Measurements from ENCODE around the gene C5orf47.
A peak's percentile ranks its signal among the peaks of the same experiment; 100 is the strongest.

The C5orf47 gene

DNA sequence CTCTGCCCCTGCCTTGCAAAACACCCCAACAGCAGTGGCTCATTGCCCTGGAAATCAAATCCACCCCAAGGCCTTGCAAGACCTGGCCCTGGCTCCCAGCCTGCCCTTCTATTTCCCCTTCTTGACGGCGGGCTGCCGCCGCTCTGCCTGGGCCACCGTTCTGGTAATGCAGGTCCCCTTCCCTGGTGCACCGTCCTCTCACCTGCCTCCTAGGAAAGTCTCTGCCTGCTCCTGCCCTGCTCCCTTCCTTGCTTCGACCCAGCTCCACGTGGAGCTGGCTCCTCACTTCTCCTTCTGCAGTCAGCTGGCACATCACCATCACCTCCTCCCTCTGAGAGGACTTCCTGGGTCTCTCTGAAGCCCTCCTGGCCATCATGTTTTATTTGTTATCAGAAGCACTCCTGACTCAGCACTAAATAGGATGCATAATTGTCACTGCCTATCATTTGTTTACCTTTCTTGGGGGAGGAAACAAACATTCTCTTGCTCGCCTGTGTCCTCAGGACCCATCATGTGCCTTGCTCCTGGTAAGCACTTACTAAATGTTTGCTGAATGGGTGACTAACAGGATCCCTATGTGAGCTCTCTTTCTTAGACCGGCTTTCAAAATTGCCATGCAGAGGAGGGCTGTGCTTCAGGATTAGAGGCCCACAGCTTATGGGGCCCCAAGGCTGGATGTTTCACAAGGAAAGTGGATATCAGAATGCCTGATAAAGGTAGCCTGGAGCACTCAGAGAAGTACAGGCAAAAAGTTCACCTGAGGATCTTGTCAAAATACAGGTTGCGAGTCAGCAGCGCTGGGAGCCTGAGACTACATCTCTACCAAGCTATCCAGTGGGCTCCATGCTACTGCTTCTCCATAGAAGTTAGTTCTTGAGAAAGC is 19.6 kb upstream of the C5orf47 start:
- no peak for DNase-seq (ENCODE audit: low read depth)
- no peak overlapping the region for H3K4me3 ChIP-seq (ENCODE audit: low read depth, low read length)
- TF ChIP-seq, protein P1, sequence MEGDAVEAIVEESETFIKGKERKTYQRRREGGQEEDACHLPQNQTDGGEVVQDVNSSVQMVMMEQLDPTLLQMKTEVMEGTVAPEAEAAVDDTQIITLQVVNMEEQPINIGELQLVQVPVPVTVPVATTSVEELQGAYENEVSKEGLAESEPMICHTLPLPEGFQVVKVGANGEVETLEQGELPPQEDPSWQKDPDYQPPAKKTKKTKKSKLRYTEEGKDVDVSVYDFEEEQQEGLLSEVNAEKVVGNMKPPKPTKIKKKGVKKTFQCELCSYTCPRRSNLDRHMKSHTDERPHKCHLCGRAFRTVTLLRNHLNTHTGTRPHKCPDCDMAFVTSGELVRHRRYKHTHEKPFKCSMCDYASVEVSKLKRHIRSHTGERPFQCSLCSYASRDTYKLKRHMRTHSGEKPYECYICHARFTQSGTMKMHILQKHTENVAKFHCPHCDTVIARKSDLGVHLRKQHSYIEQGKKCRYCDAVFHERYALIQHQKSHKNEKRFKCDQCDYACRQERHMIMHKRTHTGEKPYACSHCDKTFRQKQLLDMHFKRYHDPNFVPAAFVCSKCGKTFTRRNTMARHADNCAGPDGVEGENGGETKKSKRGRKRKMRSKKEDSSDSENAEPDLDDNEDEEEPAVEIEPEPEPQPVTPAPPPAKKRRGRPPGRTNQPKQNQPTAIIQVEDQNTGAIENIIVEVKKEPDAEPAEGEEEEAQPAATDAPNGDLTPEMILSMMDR (IDR thresholded peaks at IDR 0.05; ENCODE audit: low read depth, low read length, missing control alignments), result no peak
- in situ Hi-C loops (cut with HindIII; ENCODE audit: low sequenced_read_pairs), result no loop called here

DNA sequence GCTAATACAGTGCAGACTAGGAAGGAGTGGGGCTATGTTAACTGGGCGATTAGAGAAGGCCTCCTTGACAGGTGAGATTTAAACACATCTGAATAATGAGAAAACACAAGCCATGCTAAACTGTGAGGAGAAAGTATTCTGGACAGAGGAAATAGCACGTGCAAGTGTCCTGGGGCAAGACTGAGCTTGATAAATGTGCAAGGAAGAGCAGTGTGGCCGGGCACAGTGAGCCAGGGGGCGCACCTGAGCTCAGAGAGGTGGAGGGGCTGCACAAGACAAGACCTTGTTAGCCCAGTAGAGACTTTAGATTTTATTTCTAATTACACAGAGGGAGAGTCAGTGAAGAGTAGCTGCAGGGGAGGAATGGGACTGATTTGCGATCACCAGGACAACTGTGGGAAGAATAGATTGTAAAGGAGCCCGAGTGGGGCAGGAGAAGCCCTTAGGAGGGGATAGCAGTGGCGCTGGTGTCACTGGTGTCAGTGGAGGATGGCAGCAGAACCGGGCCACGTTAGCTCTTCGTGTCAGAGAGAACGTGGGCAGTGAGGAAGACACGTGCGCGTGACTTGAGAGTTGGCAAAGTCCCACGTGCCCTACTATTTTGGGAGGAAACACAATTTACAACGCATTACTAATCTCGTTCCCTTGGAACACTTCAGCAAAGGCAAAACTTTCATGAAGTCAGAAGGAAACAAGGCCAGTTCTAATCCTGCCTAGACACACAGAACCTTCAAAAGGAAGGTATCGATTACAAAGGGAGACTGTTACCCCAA is 17.9 kb upstream of the C5orf47 start:
- TF ChIP-seq, protein P1 (IDR thresholded peaks at IDR 0.05; ENCODE audit: low read depth, low read length, missing control alignments), result no peak
- no peak for DNase-seq (ENCODE audit: low read depth)
- in situ Hi-C loops (cut with HindIII; ENCODE audit: low sequenced_read_pairs), result no loop called here
- H3K4me3 ChIP-seq (ENCODE audit: low read depth, low read length), result no peak overlapping the region

DNA sequence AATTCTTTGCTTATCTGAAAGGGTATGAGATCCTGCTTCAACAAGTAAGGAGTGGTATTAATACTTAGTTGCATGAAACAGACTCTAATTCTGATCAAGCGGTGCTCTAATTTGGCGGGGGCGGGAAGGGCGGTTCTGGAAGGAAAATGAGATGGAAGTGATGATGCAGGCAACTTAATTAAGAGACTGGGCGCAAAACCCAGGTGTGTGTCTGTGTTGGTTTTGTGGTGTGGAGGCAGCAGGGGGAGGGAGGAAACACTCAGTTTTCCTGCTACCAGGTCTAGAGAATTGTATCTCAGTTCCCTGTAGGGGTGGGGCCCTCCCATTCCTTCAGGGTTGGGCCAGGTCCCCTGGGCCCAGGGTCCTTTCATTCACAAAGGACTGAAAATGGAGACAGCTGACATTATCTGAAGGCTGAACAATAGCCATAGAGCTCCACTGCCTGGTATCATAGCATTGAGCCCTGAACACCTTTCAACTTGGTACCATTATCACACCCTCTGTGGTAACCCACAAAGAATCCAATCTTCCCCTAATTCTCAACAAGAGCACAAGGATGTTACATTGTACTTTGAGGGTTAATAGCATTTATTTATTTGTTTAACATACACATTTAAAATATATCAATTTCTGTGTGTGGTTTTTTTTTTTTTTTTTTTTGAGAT is 17.2 kb upstream of the C5orf47 start:
- H3K4me3 ChIP-seq (ENCODE audit: low read depth, low read length), result no peak overlapping the region
- TF ChIP-seq, protein P1 (IDR thresholded peaks at IDR 0.05; ENCODE audit: low read depth, low read length, missing control alignments), result no peak
- in situ Hi-C loops (cut with HindIII; ENCODE audit: low sequenced_read_pairs), result no loop called here
- no peak for DNase-seq (ENCODE audit: low read depth)

DNA sequence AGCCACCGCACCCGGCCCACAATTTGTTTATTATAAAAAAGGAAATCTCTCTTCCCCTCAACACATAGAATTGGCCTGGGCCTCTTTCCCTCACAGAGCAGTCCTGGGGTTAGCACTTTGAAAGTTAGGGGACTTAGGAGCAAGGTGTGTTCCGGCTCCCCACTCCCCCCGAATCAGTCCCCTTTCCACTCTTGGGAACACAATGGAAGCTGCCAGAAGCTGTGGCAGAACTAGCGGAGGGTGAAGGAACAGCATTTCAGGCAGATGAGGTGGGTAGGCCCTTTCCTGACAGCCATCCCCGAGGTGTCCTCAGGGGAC is 16.4 kb upstream of the C5orf47 start:
- H3K4me3 ChIP-seq (ENCODE audit: low read depth, low read length), result peak overlapping the region; percentile 34
- TF ChIP-seq, protein P1 (IDR thresholded peaks at IDR 0.05; ENCODE audit: low read depth, low read length, missing control alignments), result no peak
- no peak for DNase-seq (ENCODE audit: low read depth)
- in situ Hi-C loops (cut with HindIII; ENCODE audit: low sequenced_read_pairs), result no loop called here

DNA sequence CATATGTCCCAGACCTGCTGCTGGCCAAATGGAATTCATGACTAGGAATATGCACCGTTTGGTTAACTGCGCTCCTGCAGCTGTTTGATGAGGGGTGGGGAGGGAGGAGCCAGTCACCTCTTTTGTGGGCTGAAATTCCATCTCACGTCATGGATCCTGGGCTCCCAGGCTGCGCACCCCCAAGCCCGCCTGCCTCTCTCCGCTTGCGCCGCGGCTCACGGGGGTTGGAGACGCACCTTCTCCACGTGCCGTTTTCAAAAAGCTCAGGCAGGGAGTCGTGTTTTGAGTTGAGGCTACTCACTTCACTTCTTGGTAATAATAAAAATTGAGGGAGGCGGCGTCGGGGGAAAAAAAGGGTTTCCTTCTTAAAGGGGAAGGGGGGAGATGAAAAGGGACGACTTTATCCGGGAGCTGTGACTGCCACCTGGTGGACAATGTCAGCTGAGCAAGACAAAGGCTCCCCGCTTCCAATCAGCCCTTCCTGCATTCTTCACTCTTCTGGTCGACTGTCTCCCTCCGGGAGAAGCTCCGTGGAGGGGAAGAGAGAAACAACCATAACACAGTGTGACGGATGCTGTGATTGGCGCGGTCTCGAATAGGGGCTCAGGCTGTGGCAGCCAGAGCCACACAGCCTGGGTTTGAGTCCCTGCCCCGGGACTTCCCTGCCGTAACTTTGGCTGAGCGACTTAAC is 15.9 kb upstream of the C5orf47 start:
- in situ Hi-C loops (cut with HindIII; ENCODE audit: low sequenced_read_pairs), result no loop called here
- DNase-seq (ENCODE audit: low read depth), result peak; percentile 64
- TF ChIP-seq, protein P1 (IDR thresholded peaks at IDR 0.05; ENCODE audit: low read depth, low read length, missing control alignments), result peak; percentile 89
- peak overlapping the region; percentile 34 for H3K4me3 ChIP-seq (ENCODE audit: low read depth, low read length)

DNA sequence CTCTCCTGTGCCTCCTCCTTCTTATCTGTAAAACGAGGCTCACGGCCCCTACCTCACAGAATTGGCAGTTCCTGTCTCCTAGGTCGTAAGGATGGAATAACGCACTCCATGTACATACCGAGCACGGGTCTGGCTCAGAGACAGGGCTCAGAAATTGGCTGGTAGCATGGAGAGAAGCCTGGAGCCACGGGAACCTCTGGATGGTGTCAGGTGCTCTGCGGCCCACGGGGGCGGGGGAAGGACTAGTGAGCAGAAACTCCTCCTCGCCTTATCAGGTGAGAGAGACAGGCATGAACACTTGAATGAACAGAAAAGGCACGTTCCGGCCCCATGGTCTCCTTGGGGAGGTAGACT is 15.4 kb upstream of the C5orf47 start:
- peak overlapping the region; percentile 34 for H3K4me3 ChIP-seq (ENCODE audit: low read depth, low read length)
- no peak for DNase-seq (ENCODE audit: low read depth)
- TF ChIP-seq, protein P1 (IDR thresholded peaks at IDR 0.05; ENCODE audit: low read depth, low read length, missing control alignments), result no peak
- in situ Hi-C loops (cut with HindIII; ENCODE audit: low sequenced_read_pairs), result no loop called here

Measured in astrocyte of the cerebellum (primary cell).